Activated CD8-positive, alpha-beta memory T cell treated with anti-CD3 and anti-CD28 coated beads for 1 hour (primary cell): Measurements from ENCODE around the gene NRCAM.

Experiments used
- DNase-seq, 2 donors: peaks; one replicate each; pipeline ENCODE4 v3.0.0-alpha.2; 2020; ENCODE audit warnings: low read depth in 1 of 2; ENCODE audit errors: extremely low read depth in 1 of 2

The NRCAM gene

DNA sequence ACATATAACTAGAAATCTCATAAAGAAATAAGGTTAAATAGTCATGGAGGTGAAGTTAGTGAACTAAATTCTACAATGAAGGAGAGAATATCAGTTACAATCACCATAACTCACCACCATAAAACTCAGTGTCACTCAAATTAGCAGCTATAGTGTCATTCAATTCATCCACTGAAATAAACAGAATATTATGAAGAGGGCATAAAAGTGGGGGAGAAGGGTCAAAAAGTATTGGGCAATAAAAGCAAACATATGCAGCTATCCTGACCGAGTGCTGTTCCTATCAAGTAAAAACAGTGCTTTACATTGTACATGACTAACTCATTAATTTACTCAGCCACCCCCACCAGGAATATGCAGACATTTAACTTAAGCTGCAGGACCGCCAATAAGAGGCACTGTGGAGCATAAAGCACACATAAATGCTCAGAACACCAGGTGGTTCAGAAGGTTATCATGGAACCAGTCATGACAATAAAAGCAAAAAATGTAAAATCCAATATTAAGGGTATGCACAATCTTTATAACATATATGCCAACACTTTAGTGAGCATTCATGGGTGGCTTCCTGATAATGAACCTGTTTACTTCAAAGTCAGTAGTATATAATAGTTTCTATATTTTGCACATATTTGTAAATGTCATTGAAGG, 230.6 kb downstream of the NRCAM start:
- no peak for DNase-seq

DNA sequence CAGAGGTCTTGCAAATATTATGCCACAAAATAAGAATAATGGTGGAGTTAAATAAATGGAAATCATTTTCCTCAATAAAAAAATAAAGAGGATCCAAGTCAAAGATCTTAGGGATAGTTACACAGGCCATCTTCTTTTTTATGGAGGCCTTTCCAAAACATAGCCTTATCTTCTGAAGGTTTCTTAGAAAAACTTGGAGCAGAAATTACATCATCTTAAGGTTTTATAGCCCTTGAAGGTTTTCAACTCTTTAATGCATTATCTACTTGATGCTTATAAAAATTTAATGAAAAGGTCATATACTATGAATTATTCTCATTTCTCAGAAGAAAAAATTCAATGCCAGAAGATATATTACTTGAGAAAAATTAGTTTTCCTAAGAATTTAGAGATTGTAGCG, 231.8 kb downstream of the NRCAM start:
- no peak for DNase-seq

DNA sequence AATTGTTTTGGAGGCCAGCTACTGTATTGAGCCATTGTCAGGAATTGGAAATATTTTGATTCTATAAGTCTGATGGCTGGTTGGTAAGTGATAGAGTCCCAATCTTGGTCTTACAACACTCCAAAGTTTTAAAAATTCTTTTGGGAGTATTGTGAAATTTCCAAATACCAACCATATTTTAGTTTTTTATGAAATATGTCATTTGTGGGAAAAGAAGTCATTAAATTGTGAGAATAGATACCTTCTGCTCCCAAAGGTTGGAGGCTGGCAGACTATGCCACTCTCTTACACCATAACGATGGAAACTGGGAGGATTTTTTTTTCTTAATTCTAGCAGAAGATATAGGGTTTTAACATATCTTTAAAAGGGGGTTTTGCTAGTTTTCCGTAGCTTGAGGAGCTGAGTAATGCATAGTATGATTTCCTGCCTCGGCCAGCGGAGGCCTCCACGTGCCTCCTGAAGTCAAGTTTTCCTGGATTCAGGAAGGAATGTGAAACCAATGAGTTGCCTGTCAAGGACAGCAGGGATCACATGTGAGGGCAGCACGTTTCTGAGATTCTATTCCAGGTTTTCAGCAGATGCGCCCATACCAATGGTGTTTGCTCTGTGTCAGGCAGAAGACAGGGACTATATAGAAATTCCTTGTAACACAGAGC, 233.9 kb downstream of the NRCAM start:
- no peak for DNase-seq

DNA sequence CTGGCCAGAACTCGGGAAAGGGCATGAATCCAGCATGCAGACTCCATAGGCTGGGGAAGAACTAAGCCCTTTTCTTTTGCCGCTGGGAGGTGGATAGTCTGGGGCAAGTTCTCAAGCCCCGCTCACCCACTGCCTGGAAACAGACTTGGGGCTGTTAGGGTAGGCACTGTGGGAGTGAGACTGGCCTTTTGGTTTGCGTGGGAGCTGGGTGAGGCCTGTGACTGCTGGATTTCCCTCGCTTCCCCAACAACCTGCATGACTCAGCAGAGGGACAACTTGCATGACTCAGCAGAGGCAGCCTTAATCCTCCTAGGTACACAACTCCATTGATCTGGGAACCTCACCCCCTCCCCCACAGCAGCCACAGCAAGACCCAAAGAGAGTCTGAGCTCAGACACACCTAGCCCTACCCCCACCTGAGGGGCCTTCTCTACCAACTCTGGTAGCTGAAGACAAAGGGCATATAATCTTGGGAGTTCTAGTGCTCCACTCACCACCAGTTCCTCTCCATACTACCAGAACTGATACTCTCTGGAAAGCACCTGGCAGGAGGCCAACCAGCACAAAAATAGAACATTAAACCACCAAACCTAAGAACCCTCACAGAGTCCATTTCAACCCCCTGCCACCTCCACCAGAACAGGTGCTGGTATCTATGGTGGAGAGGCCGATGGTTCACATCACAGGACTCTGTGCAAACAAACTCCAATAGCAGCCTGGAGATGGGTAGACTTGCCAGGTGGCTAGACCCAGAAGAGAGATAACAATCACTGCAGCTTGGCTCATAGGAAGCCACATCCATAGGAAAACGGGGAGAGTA, 244.6 kb downstream of the NRCAM start:
- no peak for DNase-seq

DNA sequence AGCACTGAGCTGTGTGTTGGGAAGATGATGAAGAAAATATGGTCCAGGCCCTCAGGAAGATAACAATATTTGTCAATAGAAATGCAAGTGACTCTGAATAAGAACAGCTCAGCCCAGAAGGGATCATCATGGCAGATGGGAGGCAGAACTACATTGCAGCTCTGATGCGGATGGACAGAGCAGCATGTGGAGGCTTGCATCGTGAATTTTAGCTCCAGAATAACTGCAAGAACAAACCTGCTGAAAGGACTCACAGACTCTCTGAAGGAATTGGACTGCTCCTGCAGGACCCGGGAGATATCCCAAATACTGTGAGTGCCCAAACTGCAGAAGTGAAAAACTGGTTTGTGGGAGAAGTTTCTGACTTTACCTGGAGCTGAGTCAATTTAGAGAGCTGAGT, 245.4 kb downstream of the NRCAM start:
- DNase-seq = no peak

DNA sequence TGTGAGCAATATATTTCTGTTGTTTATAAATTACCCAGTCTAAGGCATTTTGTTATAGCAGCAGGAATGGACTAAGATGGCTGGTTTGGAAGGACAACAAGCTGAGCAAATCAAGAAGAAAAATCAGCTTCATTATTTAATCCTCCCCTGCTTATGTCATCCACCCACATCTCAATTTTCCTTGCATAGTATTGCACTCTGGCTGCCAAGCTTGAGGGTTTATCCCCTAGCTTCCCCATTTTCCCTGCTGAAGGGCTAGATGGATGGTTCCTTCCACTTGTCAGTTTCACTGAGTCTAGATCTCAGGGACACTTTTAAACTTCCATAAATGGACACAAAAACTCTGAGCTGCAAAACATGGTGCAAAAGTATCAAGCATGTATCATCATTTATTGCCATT, 250.9 kb downstream of the NRCAM start:
- DNase-seq = no peak

DNA sequence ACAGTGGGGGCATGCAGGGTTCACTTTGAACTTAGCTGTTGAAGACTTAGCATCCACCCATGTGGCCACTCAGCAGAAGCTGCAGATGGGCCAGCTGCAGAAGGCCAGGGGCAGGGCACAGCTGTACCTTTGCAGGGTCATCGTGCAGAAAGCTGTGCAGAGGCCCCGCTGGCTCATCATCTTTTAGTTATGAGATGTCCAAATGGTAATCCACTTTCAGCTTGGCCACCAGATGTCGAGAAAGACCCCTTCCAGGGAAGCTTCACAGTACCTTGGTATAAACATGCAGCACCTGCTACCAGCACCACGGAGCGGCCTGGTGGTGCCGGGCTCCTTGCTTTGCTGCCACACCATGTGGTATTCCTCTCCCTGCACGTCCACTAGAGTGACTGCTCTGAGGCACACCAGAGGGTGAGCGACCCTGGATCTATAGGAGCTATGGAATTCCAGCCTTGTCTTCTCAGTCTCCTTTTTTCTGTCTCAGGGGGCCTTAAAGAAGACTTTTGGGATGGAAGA, 251.9 kb downstream of the NRCAM start:
- no peak for DNase-seq

DNA sequence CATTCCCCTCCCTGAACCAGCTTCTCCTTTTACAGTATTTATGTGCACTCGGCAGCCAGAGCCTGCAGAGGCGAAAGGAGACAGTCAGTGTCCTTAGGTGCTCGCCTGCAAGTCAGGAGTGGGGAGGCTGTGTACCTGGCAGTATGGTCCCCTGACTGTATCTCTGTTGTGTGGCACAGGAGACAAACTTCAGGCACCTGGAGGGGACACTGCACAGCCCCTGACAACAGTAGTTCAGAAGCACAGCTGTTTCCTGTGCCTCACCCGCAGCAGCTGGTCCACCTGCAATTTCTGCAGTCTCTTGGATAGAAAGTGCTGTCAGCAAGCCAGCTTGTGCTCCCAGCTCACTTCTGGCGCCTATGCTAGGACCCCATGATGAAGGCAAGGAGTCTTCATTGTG, 252.7 kb downstream of the NRCAM start:
- DNase-seq = no peak

DNA sequence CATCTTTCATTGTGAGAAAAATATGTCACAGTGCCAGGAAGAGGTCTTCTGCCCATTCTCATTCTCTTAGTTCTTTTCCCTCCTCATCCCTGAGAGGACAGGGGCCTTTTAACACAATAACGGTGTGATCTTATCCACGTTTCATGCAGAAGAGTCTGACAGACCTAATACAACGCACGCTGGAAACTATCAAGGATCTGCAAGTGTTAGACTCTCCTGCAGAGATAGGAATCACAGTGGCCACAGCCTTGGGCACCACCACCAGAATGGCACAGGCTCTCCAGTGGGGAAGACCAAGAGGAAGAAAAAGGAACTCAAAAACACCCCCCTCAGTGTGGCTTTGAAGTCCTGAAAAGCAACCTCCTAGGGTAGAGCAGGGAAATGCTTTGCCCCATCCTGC, 253.5 kb downstream of the NRCAM start:
- DNase-seq = no peak

DNA sequence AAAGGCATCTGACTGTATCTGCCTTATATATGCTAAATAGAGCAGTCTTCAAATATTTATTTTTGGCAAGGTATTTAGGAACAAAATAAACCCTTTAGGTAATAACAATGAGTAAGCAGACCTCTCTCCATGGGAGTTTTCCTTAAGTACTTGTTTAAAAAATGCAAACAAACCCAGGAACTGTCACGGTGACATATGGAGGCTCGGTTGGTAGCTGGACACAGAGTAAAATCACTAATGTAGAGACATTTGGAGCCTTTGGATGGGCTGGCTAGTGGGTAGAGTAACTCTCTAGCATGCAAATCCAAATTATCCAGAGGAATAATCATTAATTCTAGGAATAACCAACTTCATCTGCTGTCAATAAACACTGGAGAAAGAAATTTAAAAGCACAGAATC, 254.5 kb downstream of the NRCAM start:
- no peak for DNase-seq

DNA sequence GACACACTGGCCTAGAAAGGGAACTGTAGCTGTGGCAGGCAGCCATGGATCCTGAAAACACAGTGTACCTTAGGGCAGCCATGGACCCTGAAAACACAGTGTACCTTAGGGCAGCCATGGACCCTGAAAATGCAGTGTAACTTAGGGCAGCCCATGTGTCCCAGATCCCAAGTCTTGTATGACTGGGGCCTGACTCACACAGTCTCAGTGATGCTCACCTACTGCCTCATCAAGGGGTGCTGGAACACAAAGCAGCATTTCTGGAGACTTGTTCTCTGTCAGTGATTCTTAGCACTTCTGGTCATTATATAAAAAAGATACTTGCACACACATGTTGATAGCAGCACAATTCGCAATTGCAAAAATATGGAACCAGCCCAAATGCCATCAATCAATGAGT, 255.9 kb downstream of the NRCAM start:
- no peak for DNase-seq

DNA sequence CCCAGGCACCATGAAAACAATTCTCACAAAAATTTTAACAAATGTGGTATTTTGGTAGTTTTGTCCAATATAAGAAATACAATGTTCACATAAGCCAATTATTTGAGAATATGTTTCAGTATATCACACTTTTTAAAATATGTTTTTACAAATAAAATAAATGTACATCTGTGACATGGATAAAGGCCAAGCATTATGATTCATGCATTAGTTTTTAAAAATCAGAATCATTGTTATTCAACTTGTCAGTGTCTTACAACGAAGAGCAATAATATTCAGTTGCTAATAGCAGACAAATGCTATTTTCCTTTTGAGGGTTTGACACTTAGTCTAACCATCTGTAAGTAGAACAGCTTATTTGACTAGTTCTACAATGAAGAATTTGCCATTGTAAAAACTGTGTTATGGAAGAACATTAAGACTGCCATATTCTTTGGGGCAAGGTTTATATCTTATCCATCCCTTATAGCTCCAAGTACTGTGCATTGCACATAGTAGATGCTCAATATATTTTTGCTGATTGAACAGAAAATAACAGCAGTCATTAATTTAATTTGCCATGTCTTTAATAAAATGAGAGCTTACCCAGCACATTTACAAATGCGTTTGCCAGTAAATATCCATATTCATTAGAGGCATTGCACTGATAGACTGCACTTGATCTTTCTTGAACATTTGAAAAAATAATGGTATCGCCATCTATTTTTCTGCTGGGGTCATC, 258.7 kb downstream of the NRCAM start:
- DNase-seq = no peak

DNA sequence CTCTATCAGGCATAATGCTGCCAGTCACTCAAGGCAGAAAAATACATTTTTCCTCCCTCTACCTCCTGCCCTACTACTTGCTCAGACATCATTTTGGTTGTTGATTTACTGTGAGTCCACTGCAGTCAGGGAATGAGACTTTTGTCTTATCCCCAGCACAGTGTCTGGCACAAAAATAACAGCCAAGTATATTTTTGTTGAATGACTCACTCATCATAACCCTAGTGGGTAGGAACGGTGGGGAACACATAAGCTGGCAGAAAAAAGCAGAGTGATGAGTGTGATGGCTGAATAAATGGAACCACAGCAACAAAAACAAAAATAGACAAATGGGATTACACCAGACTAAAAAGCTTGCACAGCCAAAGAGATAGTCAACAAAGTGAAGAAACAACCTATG, 260.2 kb downstream of the NRCAM start:
- DNase-seq = no peak

DNA sequence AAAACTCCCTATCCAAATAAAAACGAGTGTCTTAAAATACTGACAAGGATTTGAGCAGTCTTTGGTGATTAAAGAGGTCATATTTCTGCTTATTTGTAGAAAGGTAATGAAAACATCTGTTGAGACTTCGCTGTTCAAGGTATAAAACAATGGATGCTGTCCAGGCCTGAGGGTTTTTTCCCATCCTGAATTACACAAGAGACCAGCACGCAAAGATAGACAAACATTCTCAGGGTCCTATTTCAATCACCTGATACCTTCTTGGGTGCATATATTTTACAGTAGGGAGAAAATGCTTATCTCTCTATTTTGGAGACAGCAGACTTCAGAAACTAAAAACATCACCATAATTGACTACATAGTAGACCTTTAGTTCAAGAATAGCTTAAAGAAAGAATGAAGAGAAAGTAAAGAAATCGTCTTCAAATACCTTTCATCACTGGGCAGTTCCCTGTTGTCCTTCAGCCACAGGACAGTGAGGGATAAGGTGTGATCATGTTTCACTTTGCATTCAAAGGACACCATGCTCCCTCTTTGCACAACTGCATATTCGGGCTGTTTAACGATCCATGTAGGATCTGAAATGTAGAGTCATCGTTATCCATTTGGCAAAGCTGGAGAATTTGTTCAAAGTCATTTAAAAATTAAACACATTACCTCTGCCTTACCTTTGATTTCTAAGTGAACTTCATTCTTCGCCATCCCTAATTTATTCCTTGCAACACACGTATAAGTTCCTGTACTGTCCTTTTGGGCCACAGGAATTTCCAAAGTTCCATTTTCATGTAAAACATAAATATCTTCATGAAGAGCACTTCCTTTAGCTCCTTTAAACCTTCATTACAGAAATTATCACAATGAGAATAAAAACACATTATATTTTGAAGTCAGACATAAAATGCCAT, 262.4 kb downstream of the NRCAM start:
- DNase-seq = no peak

DNA sequence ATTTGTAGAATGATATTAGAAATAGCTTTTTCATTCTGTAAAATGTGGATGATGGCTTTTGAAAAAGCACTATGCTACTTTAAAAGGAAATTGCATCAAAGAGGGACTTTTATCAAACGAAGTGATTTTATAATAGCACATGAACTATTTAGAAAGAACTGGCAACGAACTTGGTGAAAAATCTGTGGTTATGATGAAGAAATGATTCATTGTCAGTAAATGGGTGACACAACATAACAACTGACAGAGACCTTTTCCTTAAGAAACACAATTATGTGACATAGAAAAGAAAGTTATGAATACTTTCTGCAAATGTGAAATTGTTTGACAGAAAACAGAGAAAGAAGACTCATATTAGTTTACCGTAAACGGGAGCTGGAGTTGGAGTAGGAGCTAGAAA, 265.3 kb downstream of the NRCAM start:
- DNase-seq = no peak

DNA sequence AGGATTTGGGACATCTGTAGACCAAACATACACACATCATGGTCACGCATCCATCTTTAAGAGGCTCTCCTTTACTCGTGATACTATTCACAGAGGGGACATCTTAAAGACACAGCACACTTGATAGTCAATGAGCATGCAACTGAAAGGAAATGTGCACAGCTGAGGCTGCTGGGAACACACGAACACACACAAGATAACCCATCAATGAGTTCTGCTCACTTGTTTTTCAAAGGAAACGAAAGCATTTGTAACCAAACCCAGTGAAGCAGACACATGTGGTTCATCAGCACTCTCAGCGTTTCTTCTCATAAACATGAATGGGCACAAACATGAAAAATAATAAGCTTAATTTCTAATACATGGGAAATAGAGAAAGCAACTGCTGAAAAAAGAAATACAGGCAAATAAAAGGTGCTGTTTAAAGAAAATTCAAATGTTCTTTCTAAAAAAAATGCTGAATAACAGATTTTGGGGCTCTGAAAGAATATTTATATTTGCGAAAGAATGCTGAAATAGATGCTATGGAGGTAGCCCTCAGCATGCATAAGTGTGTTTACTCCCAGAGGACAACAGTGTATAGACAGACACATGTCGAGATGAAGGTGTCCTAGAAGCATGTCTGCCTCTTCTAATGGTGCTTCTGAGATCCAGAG, 266.4 kb downstream of the NRCAM start:
- no peak for DNase-seq

DNA sequence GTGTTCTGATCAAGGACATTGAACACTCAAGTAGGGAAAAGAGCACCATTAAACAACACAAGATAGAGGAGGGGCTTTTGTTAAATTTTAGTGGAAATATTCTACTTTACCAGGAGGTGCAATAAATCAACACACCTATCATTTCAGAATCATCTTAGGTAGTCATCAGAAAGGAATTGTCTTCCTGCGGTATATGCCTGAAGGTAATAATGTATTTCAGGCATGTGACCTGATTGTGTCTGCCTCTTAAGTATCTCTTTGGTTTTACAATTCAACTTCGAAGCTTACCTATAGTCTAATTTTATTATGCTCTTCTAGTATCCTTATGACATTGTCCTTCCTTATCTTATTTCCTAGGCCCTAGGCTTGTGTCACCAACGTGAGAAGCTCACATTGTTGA, 267.5 kb downstream of the NRCAM start:
- DNase-seq = no peak

DNA sequence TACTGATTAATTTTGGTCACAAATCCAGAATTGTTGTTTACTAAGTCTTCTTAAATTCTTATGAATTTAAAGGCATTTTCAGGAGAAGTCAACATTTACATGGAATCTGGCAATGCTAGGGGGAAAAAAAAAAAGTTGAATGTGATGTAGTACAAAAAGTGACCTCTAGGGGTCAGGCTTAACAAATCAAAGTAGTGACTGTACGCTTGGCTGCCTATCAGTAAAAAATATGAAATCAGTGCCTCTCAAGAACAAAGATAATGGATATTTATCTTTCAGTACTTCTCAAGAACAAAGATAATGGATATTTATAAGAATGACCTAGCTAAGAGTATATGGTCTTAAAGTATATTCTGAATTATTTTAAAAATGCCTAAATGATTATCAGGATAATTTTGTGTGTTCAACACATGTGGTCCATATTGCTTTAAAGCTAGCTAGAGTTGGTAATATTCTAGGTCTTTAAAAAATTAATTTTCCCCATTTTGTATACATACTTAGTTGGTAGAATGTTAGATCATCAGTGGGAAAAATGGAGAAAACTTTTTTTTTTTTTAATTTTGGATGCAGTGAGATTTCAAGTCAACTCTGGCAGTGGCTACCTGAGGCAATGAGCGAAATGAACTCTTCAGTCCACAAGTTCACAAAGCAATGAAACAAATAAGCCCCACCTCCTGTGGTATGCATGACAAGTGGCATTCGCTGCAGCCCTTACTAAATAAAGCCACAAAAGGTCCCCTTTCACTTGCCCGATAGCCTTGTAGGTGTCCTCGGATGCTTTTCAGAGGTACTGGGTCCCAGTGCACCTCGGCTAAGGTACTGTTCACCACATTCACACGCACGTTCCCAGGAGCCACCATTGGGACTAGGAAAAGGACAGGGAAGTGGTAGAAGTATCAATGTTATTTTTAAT, 274.9 kb downstream of the NRCAM start:
- DNase-seq = no peak

DNA sequence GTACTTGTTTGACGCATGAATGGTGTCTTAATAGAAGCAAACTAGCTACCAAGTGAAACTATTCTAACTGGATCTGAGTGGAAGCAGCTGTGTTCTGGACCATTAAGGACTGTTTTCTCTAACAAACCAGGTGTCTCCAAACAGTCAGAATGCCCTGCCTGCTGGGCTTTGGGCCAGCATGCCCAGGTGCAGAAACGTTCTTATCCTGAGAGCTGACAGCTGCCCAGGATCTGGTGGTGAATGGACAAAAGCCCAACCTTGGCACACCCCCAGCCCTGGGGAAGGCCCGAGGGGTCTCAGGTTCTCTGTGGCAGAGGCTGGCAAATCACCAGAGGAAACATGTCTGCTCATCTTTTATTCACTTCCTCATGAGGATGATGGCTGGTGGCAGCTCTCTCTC, 277.8 kb downstream of the NRCAM start:
- DNase-seq = no peak
